GM12891 (cell line): ENCODE measurements around the gene IGF1R.

Experiments used
- POLR2A ChIP-seq: IDR thresholded peaks from 2 replicates; pipeline ENCODE4 v1.6.1; 2011; ENCODE audit warnings: low read depth, low read length, control low read depth
- POLR2AphosphoS5 ChIP-seq: IDR thresholded peaks from 2 replicates; pipeline ENCODE4 v1.6.1; 2011; ENCODE audit warnings: low read depth, low read length, control low read depth

DNA sequence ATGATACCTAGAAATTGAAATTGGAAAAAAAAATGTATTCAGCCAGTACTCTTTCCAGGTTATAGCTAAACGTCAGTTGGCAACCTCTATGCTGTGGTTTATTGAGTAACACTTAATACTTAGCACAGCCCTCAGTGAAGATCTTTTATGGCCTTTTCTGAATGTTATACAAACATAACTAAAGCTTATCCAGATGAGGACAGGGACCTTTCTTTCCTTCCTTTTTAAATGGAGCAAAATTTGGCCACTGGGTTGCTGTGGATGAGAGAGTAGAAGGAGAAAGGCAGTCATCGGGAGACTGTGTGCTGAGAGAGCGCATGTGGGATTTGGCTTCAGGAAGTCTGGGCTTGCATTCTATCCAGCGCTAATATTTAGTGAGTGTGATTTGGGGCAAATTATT is 36.1 kb downstream of the IGF1R start:
- TF ChIP-seq POLR2A = no peak
- no peak for TF ChIP-seq POLR2AphosphoS5
